ENCODE data around the gene MILR1. TPM values are rescaled to one million over a fixed set of nuclear protein-coding genes. Genes with fewer than 3 reads are reported as not detected.
A peak's percentile ranks its signal among the peaks of the same experiment; 100 is the strongest.

MILR1 gene, protein sequence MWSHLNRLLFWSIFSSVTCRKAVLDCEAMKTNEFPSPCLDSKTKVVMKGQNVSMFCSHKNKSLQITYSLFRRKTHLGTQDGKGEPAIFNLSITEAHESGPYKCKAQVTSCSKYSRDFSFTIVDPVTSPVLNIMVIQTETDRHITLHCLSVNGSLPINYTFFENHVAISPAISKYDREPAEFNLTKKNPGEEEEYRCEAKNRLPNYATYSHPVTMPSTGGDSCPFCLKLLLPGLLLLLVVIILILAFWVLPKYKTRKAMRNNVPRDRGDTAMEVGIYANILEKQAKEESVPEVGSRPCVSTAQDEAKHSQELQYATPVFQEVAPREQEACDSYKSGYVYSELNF
- total RNA-seq = 10 to 100 TPM in 1 of 5 experiments, 1 to 10 TPM in 4; 1.1 to 17.9 (median 1.6) TPM
- not detected for polyA plus RNA-seq
- total RNA-seq = not detected

DNA sequence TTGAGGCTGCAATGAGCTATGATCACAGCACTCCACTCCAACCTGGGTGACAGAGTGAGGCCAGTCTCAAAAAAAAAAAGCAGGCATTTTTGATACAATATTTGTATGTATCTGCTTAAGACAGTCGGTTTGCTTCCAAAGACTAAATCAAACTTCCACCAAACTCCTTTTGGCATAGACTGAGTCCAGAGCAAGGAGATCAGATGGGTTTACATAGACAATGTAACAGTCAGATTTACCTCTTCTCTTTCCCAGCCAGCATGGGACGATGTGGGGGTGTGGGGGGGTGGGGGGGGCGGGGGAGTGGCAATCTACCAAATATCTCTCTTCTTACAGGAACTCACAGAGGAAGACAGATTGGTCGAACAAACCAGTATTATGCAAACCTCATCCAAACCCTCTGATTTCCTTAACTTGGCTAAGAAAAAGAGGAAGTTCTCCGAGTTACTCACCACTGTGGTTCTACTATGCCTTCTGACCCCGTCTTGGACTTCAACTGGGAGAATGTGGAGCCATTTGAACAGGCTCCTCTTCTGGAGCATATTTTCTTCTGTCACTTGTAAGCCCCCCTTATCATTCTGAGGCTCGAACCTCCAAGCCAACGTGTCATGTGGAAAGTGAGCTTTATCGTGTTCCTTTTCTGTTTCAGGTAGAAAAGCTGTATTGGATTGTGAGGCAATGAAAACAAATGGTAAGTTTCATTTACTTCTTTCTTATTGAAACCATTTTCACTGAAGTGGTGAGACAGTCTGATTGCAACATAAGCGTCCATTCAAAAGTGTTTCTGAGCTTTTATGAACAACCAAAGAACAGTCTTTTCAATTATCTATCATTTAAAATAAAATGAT is at the start of gene MILR1:
TSS of gene MILR1 (plus strand) at position 451 of the 848 bp plus-strand sequence. CDS start at position 505, 54 bp downstream.
- ATAC-seq (peak; percentile 93), DNase-seq (no peak)
- Histone ChIP-seq H3K4me3 (ENCODE audit: low read length) (no peak within 1 kb of the TSS), H3K27me3 (ENCODE audit: control insufficient read depth in 2 of 2, insufficient read depth in 2 of 2, low read length in 2 of 2) (no peaks in the 10 kb centered on the region), H3K9me3 (ENCODE audit: control insufficient read depth in 2 of 3, low read length in 3 of 3) (no peaks in the 10 kb centered on the region), H3K27ac (ENCODE audit: low read depth, low read length) (no peak within 1 kb of the TSS), H3K36me3 (ENCODE audit: control insufficient read depth in 2 of 3, insufficient read depth in 3 of 3, low read length in 3 of 3) (no peaks in the 10 kb centered on the region), H3K4me1 (ENCODE audit: control insufficient read depth in 2 of 2, insufficient read depth in 2 of 2, low read length in 2 of 2) (no peaks in the 10 kb centered on the region)
- POLR2A ChIA-PET = interaction anchor here (1.3 to 1.6 kb wide), 3 partner anchors 42 to 56 kb away, joined by 3 to 7 read pairs (median 5); no protein-coding TSS in a partner anchor
- Mint-ChIP-seq H3K27ac (peak within 1 kb of the TSS in 8 of 9 donors; percentile 21 to 92 (median 58)), H3K4me1 (peaks cover 5 to 25% (median 9%) of the 10 kb centered on the region in 7 donors), H3K27me3 (peaks cover 0 to 2% (median 0%) of the 10 kb centered on the region in 5 donors), H3K9me3 (no peaks in the 10 kb centered on the region), H3K36me3 (no peaks in the 10 kb centered on the region), H3K4me3 (peak within 1 kb of the TSS in 6 of 10 donors; percentile 36 to 73 (median 60))
- CTCF ChIA-PET = interaction anchor here (0.5 to 1.5 kb wide), 3 partner anchors 27 to 281 kb away, joined by 3 to 4 read pairs (median 4); no protein-coding TSS in a partner anchor
- intact Hi-C loops (cut with micrococcal nuclease) = no loop called here

DNA sequence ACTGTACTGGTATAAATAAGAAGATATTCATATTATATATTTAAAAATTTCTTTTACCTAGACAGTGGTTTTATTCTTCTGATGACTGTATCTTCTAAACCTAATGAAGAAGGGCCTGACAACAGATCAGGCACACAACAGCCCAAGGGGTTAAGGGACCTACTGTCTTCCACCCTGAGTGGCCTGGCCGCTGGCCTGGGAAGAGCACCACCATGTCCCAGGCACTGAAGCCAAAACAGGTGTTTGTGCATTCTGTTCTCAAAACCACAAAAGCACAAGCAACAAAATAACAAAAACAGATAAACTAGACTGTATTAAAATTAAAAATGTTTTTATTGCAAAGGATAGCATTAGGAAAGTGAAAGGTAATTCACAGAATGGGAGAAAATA is 49.2 kb upstream of the MILR1 start:
- peaks cover 0 to 5% (median 0%) of the 10 kb centered on the region in 11 donors for H3K9me3 Mint-ChIP-seq
- no peak overlapping the region for H3K4me3 Mint-ChIP-seq
- no peaks in the 10 kb centered on the region for H3K27me3 Mint-ChIP-seq
- DNase-seq (no peak), ATAC-seq (no peak)
- Histone ChIP-seq H3K36me3 (ENCODE audit: control insufficient read depth in 2 of 3, insufficient read depth in 3 of 3, low read length in 3 of 3) (no peaks in the 10 kb centered on the region), H3K27me3 (ENCODE audit: control insufficient read depth in 2 of 2, insufficient read depth in 2 of 2, low read length in 2 of 2) (no peaks in the 10 kb centered on the region), H3K4me1 (ENCODE audit: control insufficient read depth in 2 of 2, insufficient read depth in 2 of 2, low read length in 2 of 2) (peaks cover 8 to 20% of the 10 kb centered on the region in 2 donors), H3K27ac (ENCODE audit: low read depth, low read length) (no peak overlapping the region), H3K4me3 (ENCODE audit: low read length) (no peak overlapping the region), H3K9me3 (ENCODE audit: control insufficient read depth in 2 of 3, low read length in 3 of 3) (no peaks in the 10 kb centered on the region)
- peak overlapping the region in 2 of 9 donors; percentile 17 to 25 for H3K27ac Mint-ChIP-seq
- peaks cover 13 to 55% (median 37%) of the 10 kb centered on the region in 7 donors for H3K4me1 Mint-ChIP-seq
- intact Hi-C loops (cut with micrococcal nuclease) = no loop called here
- H3K36me3 Mint-ChIP-seq = peaks cover 0 to 5% (median 0%) of the 10 kb centered on the region in 5 donors
- POLR2A ChIA-PET = interaction anchor here (0.6 to 2.7 kb wide), 4 partner anchors 10 to 71 kb away, joined by 3 to 12 read pairs (median 3); no protein-coding TSS in a partner anchor
- CTCF ChIA-PET = interaction anchor here (0.7 to 1.2 kb wide), 2 partner anchors 80 to 338 kb away, joined by 3 to 4 read pairs; no protein-coding TSS in a partner anchor

DNA sequence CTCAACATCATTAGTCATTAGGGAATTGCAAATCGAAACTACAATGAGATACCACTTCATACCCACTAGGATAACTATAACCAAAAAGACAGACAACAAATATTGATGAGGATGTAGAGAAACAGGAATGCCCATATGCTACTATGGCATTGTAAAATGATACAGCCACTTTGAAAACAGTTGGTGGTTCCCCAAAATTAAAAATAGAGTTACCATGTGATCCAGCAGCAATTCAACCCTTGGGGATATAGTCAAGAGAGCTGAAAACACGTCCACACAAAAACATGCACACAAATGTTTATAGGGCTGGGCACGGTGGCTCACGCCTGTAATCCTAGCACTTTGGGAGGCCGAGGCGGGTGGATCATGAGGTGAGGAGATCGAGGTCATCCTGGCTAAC is 48.3 kb upstream of the MILR1 start:
- H3K4me1 Mint-ChIP-seq = peaks cover 12 to 51% (median 34%) of the 10 kb centered on the region in 7 donors
- peak overlapping the region in 1 of 10 donors; percentile 9 for H3K4me3 Mint-ChIP-seq
- no peak for ATAC-seq
- H3K27me3 Mint-ChIP-seq = no peaks in the 10 kb centered on the region
- intact Hi-C loops (cut with micrococcal nuclease) = no loop called here
- H3K36me3 Mint-ChIP-seq = peaks cover 0 to 5% (median 0%) of the 10 kb centered on the region in 5 donors
- Histone ChIP-seq H3K27me3 (ENCODE audit: control insufficient read depth in 2 of 2, insufficient read depth in 2 of 2, low read length in 2 of 2) (no peaks in the 10 kb centered on the region), H3K36me3 (ENCODE audit: control insufficient read depth in 2 of 3, insufficient read depth in 3 of 3, low read length in 3 of 3) (no peaks in the 10 kb centered on the region), H3K4me3 (ENCODE audit: low read length) (no peak overlapping the region), H3K4me1 (ENCODE audit: control insufficient read depth in 2 of 2, insufficient read depth in 2 of 2, low read length in 2 of 2) (peaks cover 8 to 20% of the 10 kb centered on the region in 2 donors), H3K9me3 (ENCODE audit: control insufficient read depth in 2 of 3, low read length in 3 of 3) (no peaks in the 10 kb centered on the region), H3K27ac (ENCODE audit: low read depth, low read length) (no peak overlapping the region)
- peaks cover 0 to 5% (median 0%) of the 10 kb centered on the region in 11 donors for H3K9me3 Mint-ChIP-seq
- no peak for DNase-seq
- peak overlapping the region in 2 of 9 donors; percentile 17 to 54 for H3K27ac Mint-ChIP-seq
- ChIA-PET POLR2A (no interaction called here), CTCF (interaction anchor here (1.0 kb wide), 1 partner anchor 52 kb away, joined by 3 read pairs; no protein-coding TSS in a partner anchor)

DNA sequence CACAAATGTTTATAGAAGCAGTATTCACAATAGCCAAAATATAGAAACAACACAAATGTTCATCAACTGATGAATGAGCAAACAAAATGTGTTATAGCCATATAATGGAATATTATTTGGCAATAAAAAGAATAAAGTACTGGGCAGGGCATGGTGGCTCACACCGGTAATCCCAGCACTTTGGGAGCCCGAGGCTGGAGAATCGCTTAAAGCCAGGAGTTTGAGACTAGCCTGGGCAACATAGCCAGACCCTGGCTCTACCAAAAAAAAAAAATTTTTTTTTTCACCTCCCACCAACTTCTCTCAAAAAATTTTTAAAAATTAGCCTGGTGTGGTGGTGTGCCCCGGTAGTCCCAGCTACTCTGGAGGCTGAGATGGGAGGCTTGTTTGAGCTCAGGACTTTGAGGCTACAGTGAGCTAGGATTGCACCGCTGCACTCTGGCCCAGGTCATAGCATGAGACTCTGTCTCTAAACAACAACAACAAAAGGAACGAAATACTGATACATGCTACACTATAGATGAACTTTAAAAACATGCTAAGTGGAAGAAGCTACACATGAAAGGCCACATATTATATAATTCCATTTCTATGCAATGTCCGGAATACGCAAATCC is 47.6 kb upstream of the MILR1 start:
- Mint-ChIP-seq H3K27ac (peak overlapping the region in 4 of 9 donors; percentile 32 to 63 (median 56)), H3K27me3 (no peaks in the 10 kb centered on the region), H3K4me3 (peak overlapping the region in 2 of 10 donors; percentile 26 to 51), H3K4me1 (peaks cover 8 to 44% (median 31%) of the 10 kb centered on the region in 7 donors), H3K36me3 (peaks cover 0 to 5% (median 0%) of the 10 kb centered on the region in 5 donors), H3K9me3 (peaks cover 0 to 5% (median 0%) of the 10 kb centered on the region in 11 donors)
- ATAC-seq (no peak), DNase-seq (no peak)
- peaks cover 8 to 20% of the 10 kb centered on the region in 2 donors for H3K4me1 ChIP-seq (ENCODE audit: control insufficient read depth in 2 of 2, insufficient read depth in 2 of 2, low read length in 2 of 2)
- POLR2A ChIA-PET = interaction anchor here (0.6 to 1.4 kb wide), 4 partner anchors 9 to 334 kb away, joined by 3 to 7 read pairs (median 4); no protein-coding TSS in a partner anchor
- intact Hi-C loops (cut with micrococcal nuclease) = no loop called here
- no peak overlapping the region for H3K27ac ChIP-seq (ENCODE audit: low read depth, low read length)
- no peak overlapping the region for H3K4me3 ChIP-seq (ENCODE audit: low read length)
- H3K27me3 ChIP-seq (ENCODE audit: control insufficient read depth in 2 of 2, insufficient read depth in 2 of 2, low read length in 2 of 2) = no peaks in the 10 kb centered on the region
- H3K36me3 ChIP-seq (ENCODE audit: control insufficient read depth in 2 of 3, insufficient read depth in 3 of 3, low read length in 3 of 3) = no peaks in the 10 kb centered on the region
- CTCF ChIA-PET = interaction anchor here (0.9 to 1.0 kb wide), 3 partner anchors 11 to 104 kb away, joined by 3 read pairs; no protein-coding TSS in a partner anchor
- H3K9me3 ChIP-seq (ENCODE audit: control insufficient read depth in 2 of 3, low read length in 3 of 3) = no peaks in the 10 kb centered on the region

DNA sequence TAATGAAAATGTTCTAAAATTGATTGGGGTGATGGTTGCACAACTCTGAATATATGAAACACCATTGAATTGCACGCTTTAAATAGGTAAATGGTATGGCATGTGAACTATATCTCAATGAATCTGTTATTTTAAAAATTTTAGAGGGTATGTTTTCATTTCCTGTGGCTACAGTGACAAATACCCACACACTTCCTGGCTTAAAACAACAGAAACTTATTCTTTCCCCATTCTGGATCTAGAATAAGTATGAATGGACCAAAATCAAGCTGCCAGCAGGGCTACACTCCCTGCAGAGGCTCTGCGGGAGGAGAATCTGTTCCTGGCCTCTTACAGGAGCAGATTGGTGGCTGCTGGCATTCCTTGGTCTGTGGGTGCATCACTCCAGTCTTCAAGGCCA is 47.0 kb upstream of the MILR1 start:
- ATAC-seq (no peak), DNase-seq (no peak)
- H3K4me1 Mint-ChIP-seq = peaks cover 8 to 39% (median 27%) of the 10 kb centered on the region in 7 donors
- Histone ChIP-seq H3K27me3 (ENCODE audit: control insufficient read depth in 2 of 2, insufficient read depth in 2 of 2, low read length in 2 of 2) (no peaks in the 10 kb centered on the region), H3K36me3 (ENCODE audit: control insufficient read depth in 2 of 3, insufficient read depth in 3 of 3, low read length in 3 of 3) (no peaks in the 10 kb centered on the region), H3K4me3 (ENCODE audit: low read length) (no peak overlapping the region), H3K9me3 (ENCODE audit: control insufficient read depth in 2 of 3, low read length in 3 of 3) (no peaks in the 10 kb centered on the region), H3K27ac (ENCODE audit: low read depth, low read length) (no peak overlapping the region), H3K4me1 (ENCODE audit: control insufficient read depth in 2 of 2, insufficient read depth in 2 of 2, low read length in 2 of 2) (peaks cover 8 to 20% of the 10 kb centered on the region in 2 donors)
- peaks cover 0 to 5% (median 0%) of the 10 kb centered on the region in 5 donors for H3K36me3 Mint-ChIP-seq
- CTCF ChIA-PET = interaction anchor here (0.9 to 1.0 kb wide), 2 partner anchors 10 to 103 kb away, joined by 3 read pairs; no protein-coding TSS in a partner anchor
- no peaks in the 10 kb centered on the region for H3K27me3 Mint-ChIP-seq
- POLR2A ChIA-PET = interaction anchor here (0.6 to 1.4 kb wide), 4 partner anchors 8 to 335 kb away, joined by 3 to 7 read pairs (median 4); no protein-coding TSS in a partner anchor
- peak overlapping the region in 1 of 10 donors; percentile 26 for H3K4me3 Mint-ChIP-seq
- peak overlapping the region in 4 of 9 donors; percentile 32 to 63 (median 54) for H3K27ac Mint-ChIP-seq
- peaks cover 0 to 5% (median 0%) of the 10 kb centered on the region in 11 donors for H3K9me3 Mint-ChIP-seq
- intact Hi-C loops (cut with micrococcal nuclease) = no loop called here

All from naive thymus-derived CD4-positive, alpha-beta T cell (primary cell).